Thyroid gland (tissue), 4 donors: Measurements from ENCODE around the gene TIGD7.

Source experiments
- POLR2A ChIP-seq, 2 donors: fragments of 450-650 bp; IDR thresholded peaks; one replicate each; pipeline ENCODE4 v1.6.1; 2017; ENCODE audit warnings: antibody characterized with exemption in 2 of 2, mild to moderate bottlenecking in 2 of 2, moderate library complexity in 1 of 2
- TF ChIP-seq, protein P1 (sequence below), 6 experiments: fragments of 200-600 bp in 3 of 6; fragments of 450-650 bp in 3 of 6; sonication (generic) in 3 of 6; IDR thresholded peaks; one replicate each; pipeline ENCODE4 v1.5.1; 2016 to 2019; ENCODE audit warnings: antibody characterized with exemption in 6 of 6, mild to moderate bottlenecking in 2 of 6, inconsistent platforms in 1 of 6, moderate library complexity in 1 of 6

DNA sequence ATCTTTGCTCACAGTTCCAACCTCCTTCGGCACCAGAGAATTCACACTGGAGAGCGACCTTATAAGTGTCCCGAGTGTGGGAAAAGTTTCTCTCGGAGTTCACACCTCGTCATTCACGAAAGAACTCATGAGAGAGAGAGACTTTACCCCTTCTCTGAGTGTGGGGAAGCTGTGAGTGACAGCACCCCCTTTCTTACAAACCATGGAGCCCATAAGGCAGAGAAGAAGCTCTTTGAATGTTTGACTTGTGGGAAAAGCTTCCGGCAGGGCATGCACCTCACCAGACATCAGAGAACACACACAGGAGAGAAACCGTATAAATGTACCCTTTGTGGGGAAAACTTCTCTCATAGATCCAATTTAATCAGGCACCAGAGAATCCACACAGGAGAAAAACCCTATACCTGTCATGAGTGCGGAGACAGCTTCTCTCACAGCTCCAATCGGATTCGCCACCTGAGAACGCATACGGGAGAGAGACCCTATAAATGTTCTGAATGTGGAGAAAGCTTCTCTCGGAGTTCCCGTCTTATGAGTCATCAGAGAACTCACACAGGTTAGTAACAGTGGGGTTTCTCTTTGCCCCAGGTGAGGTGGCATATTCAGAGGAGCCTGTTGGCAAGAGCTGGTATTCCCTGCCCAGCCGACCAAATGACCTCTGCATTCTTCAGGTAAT is 15.1 kb downstream of the TIGD7 start:
- TF ChIP-seq, protein P1, sequence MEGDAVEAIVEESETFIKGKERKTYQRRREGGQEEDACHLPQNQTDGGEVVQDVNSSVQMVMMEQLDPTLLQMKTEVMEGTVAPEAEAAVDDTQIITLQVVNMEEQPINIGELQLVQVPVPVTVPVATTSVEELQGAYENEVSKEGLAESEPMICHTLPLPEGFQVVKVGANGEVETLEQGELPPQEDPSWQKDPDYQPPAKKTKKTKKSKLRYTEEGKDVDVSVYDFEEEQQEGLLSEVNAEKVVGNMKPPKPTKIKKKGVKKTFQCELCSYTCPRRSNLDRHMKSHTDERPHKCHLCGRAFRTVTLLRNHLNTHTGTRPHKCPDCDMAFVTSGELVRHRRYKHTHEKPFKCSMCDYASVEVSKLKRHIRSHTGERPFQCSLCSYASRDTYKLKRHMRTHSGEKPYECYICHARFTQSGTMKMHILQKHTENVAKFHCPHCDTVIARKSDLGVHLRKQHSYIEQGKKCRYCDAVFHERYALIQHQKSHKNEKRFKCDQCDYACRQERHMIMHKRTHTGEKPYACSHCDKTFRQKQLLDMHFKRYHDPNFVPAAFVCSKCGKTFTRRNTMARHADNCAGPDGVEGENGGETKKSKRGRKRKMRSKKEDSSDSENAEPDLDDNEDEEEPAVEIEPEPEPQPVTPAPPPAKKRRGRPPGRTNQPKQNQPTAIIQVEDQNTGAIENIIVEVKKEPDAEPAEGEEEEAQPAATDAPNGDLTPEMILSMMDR (IDR thresholded peaks at IDR 0.05) = no peak
- no peak for TF ChIP-seq POLR2A (IDR thresholded peaks at IDR 0.05)
